GM23338 (cell line): ENCODE results near the gene INSRR. TPM values are rescaled to one million over a fixed set of nuclear protein-coding genes. Genes with fewer than 3 reads are reported as not detected.

Source experiments
- ATAC-seq: fragments of 200-7000 bp; cut with Tn5 transposase; 3 replicates; pipeline ENCODE4 v1.9.1; 2020
- DNase-seq: peaks from one replicate; pipeline ENCODE4 v3.0.0-alpha.2; 2015; ENCODE audit warnings: low spot score
- H2AFZ ChIP-seq: fragments of 200-600 bp; sonication (generic); 2 replicates; pipeline ENCODE4 v1.8.0; 2016; ENCODE audit warnings: antibody characterized with exemption, mild to moderate bottlenecking, moderate library complexity
- H3F3A ChIP-seq: fragments of 200-600 bp; sonication (generic); replicated peaks from 2 replicates; pipeline ENCODE4 v1.8.0; 2017; ENCODE audit warnings: antibody characterized with exemption, mixed run types, low read depth
- H3K27ac ChIP-seq: fragments of 200-600 bp; sonication (generic); 2 replicates; pipeline ENCODE4 v1.6.1; 2016; ENCODE audit warnings: low read depth
- H3K27me3 ChIP-seq: fragments of 200-600 bp; sonication (generic); 2 replicates; pipeline ENCODE4 v1.8.0; 2016; ENCODE audit warnings: mild to moderate bottlenecking, mixed run types, moderate library complexity; ENCODE audit not compliant: insufficient read depth
- H3K36me3 ChIP-seq: fragments of 200-600 bp; sonication (generic); 2 replicates; pipeline ENCODE4 v1.8.0; 2016; ENCODE audit warnings: mild to moderate bottlenecking; ENCODE audit not compliant: insufficient read depth
- H3K4me1 ChIP-seq: fragments of 200-600 bp; sonication (generic); 2 replicates; pipeline ENCODE4 v1.8.0; 2016; ENCODE audit warnings: mild to moderate bottlenecking, moderate library complexity; ENCODE audit not compliant: insufficient read depth
- H3K4me2 ChIP-seq: fragments of 200-600 bp; sonication (generic); 2 replicates; pipeline ENCODE4 v1.7.1; 2017; ENCODE audit warnings: mixed run types
- H3K4me3 ChIP-seq: fragments of 200-600 bp; sonication (generic); 2 replicates; pipeline ENCODE4 v1.6.1; 2016; ENCODE audit warnings: mixed run types
- H3K79me2 ChIP-seq: fragments of 200-600 bp; sonication (generic); replicated peaks from 2 replicates; pipeline ENCODE4 v1.8.0; 2017; ENCODE audit warnings: mild to moderate bottlenecking; ENCODE audit not compliant: insufficient read depth
- H3K9me2 ChIP-seq: fragments of 200-600 bp; sonication (generic); 2 replicates; pipeline ENCODE4 v1.8.0; 2017; ENCODE audit not compliant: insufficient read depth
- H4K20me1 ChIP-seq: fragments of 200-600 bp; sonication (generic); replicated peaks from 2 replicates; pipeline ENCODE4 v1.8.0; 2017; ENCODE audit warnings: mild to moderate bottlenecking; ENCODE audit not compliant: insufficient read depth
- H3K27ac Mint-ChIP-seq: 2 replicates; pipeline ENCODE4 v1.8.0; 2020; ENCODE audit warnings: inconsistent platforms, mild to moderate bottlenecking, moderate library complexity, mixed read lengths
- H3K27me3 Mint-ChIP-seq: 3 replicates; pipeline ENCODE4 v1.8.0; 2022; ENCODE audit warnings: low read depth, mild to moderate bottlenecking, moderate library complexity, mixed read lengths, inconsistent platforms; ENCODE audit not compliant: insufficient read depth, poor library complexity
- H3K36me3 Mint-ChIP-seq: 3 replicates; pipeline ENCODE4 v1.8.0; 2021; ENCODE audit warnings: low read depth, mild to moderate bottlenecking, inconsistent platforms, moderate library complexity, mixed read lengths
- H3K4me1 Mint-ChIP-seq: 3 replicates; pipeline ENCODE4 v1.8.0; 2020; ENCODE audit warnings: mild to moderate bottlenecking, inconsistent platforms, mixed read lengths
- H3K4me3 Mint-ChIP-seq: 3 replicates; pipeline ENCODE4 v1.8.0; 2021; ENCODE audit warnings: moderate library complexity, mild to moderate bottlenecking, inconsistent platforms, mixed read lengths
- H3K9me3 Mint-ChIP-seq: 3 replicates; pipeline ENCODE4 v1.8.0; 2020; ENCODE audit warnings: moderate library complexity, mild to moderate bottlenecking, inconsistent platforms, mixed read lengths
- CREB1 ChIP-seq: fragments of 250-450 bp; sonication (Bioruptor Pico); IDR thresholded peaks from 2 replicates; pipeline ENCODE4 v1.5.0; 2020; ENCODE audit warnings: low read depth, mild to moderate bottlenecking, moderate library complexity
- CTCF ChIP-seq, 2 experiments: fragments of 200-600 bp in 1 of 2; sonication (generic) in 1 of 2; conservative IDR thresholded peaks; 2 replicates each; pipeline versions ENCODE4 v1.5.1 to v1.6.1; 2016 to 2017; ENCODE audit warnings: antibody characterized with exemption in 2 of 2, low read depth in 2 of 2, mild to moderate bottlenecking in 2 of 2, moderate library complexity in 1 of 2
- EZH2 ChIP-seq: fragments of 200-600 bp; sonication (generic); IDR thresholded peaks from one replicate; pipeline ENCODE4 v1.8.0; 2017; ENCODE audit warnings: antibody characterized with exemption, mild to moderate bottlenecking, low read depth; ENCODE audit not compliant: unreplicated experiment
- JUNB ChIP-seq: IDR thresholded peaks from one replicate; pipeline ENCODE4 v1.6.1; 2016; ENCODE audit warnings: antibody characterized with exemption; ENCODE audit not compliant: unreplicated experiment
- NANOG ChIP-seq: IDR thresholded peaks from 2 replicates; pipeline ENCODE4 v1.6.1; 2016; ENCODE audit warnings: antibody characterized with exemption, borderline replicate concordance
- POLR2AphosphoS5 ChIP-seq: IDR thresholded peaks from 2 replicates; pipeline ENCODE4 v1.6.1; 2016; ENCODE audit warnings: antibody characterized with exemption, low read depth
- REST ChIP-seq: IDR thresholded peaks from one replicate; pipeline ENCODE4 v1.6.1; 2018; ENCODE audit warnings: antibody characterized with exemption; ENCODE audit not compliant: unreplicated experiment
- ZNF331 ChIP-seq: fragments of 250-450 bp; sonication (Bioruptor Pico); IDR thresholded peaks from 2 replicates; pipeline ENCODE4 v1.5.0; 2020; ENCODE audit warnings: low read depth, mild to moderate bottlenecking, moderate library complexity
- ZNF462 ChIP-seq: fragments of 250-450 bp; sonication (Bioruptor Pico); IDR thresholded peaks from 2 replicates; pipeline ENCODE4 v1.5.0; 2020; ENCODE audit warnings: mild to moderate bottlenecking, moderate library complexity
- polyA plus RNA-seq: library from polyadenylated mRNA; unstranded; fragments of >200 nt; fragmentation: Nextera tagmentation; extraction: Ambion mirVana; gene quantifications from 2 replicates; pipeline ENCODE4 v1.2.1, GENCODE V29; 2016
- total RNA-seq: library from RNA; depleted of rRNA; stranded (reverse); fragments of >200 nt; shearing (Covaris generic); gene quantifications from 2 replicates; pipeline ENCODE4 v1.2.3, GENCODE V29; 2014

INSRR gene
- total and polyA plus RNA-seq, 2 experiments from 2014 or later, result not detected

- no peak for TF ChIP-seq REST
- no peak for TF ChIP-seq EZH2
- no peak for TF ChIP-seq JUNB
These were observed 16.4 kb upstream of the INSRR start (continued) for GRCh38 chr1:156875341-156875615.

GRCh38 chr1:156874572-156875340 is 15.8 kb upstream of the INSRR start:
- H3K9me3 Mint-ChIP-seq, result no peaks in the 10 kb centered on the region
- H3K9me2 ChIP-seq, result no peaks in the 10 kb centered on the region
- no peak overlapping the region; the same call in 2 of the 3 replicates for H3K4me3 Mint-ChIP-seq
- H3K4me1 Mint-ChIP-seq, result peaks cover 10% of the 10 kb centered on the region; the same call in 2 of the 3 replicates
- ATAC-seq, result no peak
- H3K27me3 ChIP-seq, result peaks cover 30% of the 10 kb centered on the region
- no peaks in the 10 kb centered on the region for H3K36me3 ChIP-seq
- no peak overlapping the region for H2AFZ ChIP-seq
- no peaks in the 10 kb centered on the region for H3K79me2 ChIP-seq
- no peak overlapping the region for H3K27ac ChIP-seq
- no peak overlapping the region for H3K4me3 ChIP-seq
- no peaks in the 10 kb centered on the region for H4K20me1 ChIP-seq
- DNase-seq, result no peak
- peaks cover 3% of the 10 kb centered on the region; the same call in 1 of the 2 replicates for H3K4me1 ChIP-seq
- peaks cover 17% of the 10 kb centered on the region for H3K27me3 Mint-ChIP-seq
- no peak overlapping the region for H3K4me2 ChIP-seq
- H3F3A ChIP-seq, result 0 out of 2 replicates have a peak, but pooled peaks cover 3% of the 10 kb centered on the region
- no peak overlapping the region for H3K27ac Mint-ChIP-seq
- no peaks in the 10 kb centered on the region for H3K36me3 Mint-ChIP-seq
- no peak for TF ChIP-seq EZH2
- TF ChIP-seq CREB1 (CRISPR knock-in tag), result no peak
- TF ChIP-seq NANOG, result no peak
- no peak for TF ChIP-seq CTCF (conservative IDR thresholded peaks at IDR 0.05; ENCODE audit: low read depth in 2 of 2)
- TF ChIP-seq REST, result no peak
- no peak for TF ChIP-seq POLR2AphosphoS5
- TF ChIP-seq ZNF331 (CRISPR knock-in tag), result no peak
- TF ChIP-seq ZNF462 (CRISPR knock-in tag), result no peak
